ENCODE results near the gene SCNN1G.

- TF ChIP-seq POLR2AphosphoS5 (IDR thresholded peaks at IDR 0.05; ENCODE audit: low read depth, low read length) (no peak), POLR2A (IDR thresholded peaks at IDR 0.05; ENCODE audit: low read depth, low read length) (no peak)
These were observed 42.4 kb upstream of the SCNN1G start for GRCh38 chr16:23140107-23140506.

Data from GM12892 (cell line).